HepG2 (cell line): ENCODE results near the gene TM4SF5. TPM values are rescaled to one million over a fixed set of nuclear protein-coding genes. Genes with fewer than 3 reads are reported as not detected.

Experiments used
- ATAC-seq: fragments of 200-7000 bp; cut with Tn5 transposase; 3 replicates; pipeline ENCODE4 v1.9.1; 2020; ENCODE audit warnings: mild to moderate bottlenecking, moderate library complexity
- BruUV-seq: library from RNA; stranded (reverse); fragments of 400-500 nt; replicated peaks from 2 replicates; lab custom pipeline; 2021; lab: Mats Ljungman, UMichigan
- CTCF ChIA-PET: fragments of 300-600 bp; formaldehyde crosslinking; extraction: SDS; loops from one replicate; lab custom pipeline; 2021; ENCODE audit warnings: low total read pairs, inconsistent platforms, low intra/inter-chr PET ratio; lab: Yijun Ruan, JAX
- POLR2A ChIA-PET: fragments of 350-600 bp; sonication (Branson Sonifier 250); formaldehyde crosslinking; loops from one replicate; lab custom pipeline; 2020; ENCODE audit warnings: antibody characterized with exemption, inconsistent platforms; lab: Yijun Ruan, JAX
- DNase-seq: peaks from one replicate; pipeline ENCODE4 v3.0.0-alpha.2; 2015; ENCODE audit warnings: low spot score
- FAIRE-seq: peaks from 3 replicates; lab custom pipeline; 2011; peaks lifted over from hg19 to GRCh38; lab: Jason Lieb, UNC
- H2AFZ ChIP-seq: one replicate; pipeline ENCODE4 v1.6.1; 2011; ENCODE audit warnings: low read length, inconsistent platforms
- H3K27ac ChIP-seq: fragments of 300-600 bp; 3 replicates; pipeline ENCODE4 v1.8.0; 2011; ENCODE audit warnings: mixed run types, mild to moderate bottlenecking, mixed read lengths, low read length, inconsistent platforms; ENCODE audit not compliant: insufficient read depth; ENCODE audit errors: extremely low read length
- H3K27me3 ChIP-seq, 2 experiments: fragments of 200-600 bp in 1 of 2; 2 replicates in 1 of 2; 3 replicates in 1 of 2; pipeline versions ENCODE4 v1.6.0 to v1.8.0; 2011; ENCODE audit warnings: low read length in 2 of 2, mild to moderate bottlenecking in 2 of 2, moderate library complexity in 2 of 2, inconsistent platforms in 1 of 2; ENCODE audit not compliant: insufficient read depth in 2 of 2, control insufficient read depth in 1 of 2
- H3K36me3 ChIP-seq, 2 experiments: fragments of 200-600 bp in 1 of 2; replicated peaks in 1 of 2; 2 replicates in 1 of 2; 3 replicates in 1 of 2; pipeline versions ENCODE4 v1.5.1 to v1.8.0; 2011; ENCODE audit warnings: low read length in 2 of 2, inconsistent platforms in 1 of 2; ENCODE audit not compliant: insufficient read depth in 2 of 2, control insufficient read depth in 1 of 2
- H3K4me1 ChIP-seq: 2 replicates; pipeline ENCODE4 v1.5.1; 2012; ENCODE audit warnings: low read length, inconsistent platforms; ENCODE audit not compliant: insufficient read depth
- H3K4me2 ChIP-seq: 2 replicates; pipeline ENCODE4 v1.6.0; 2011; ENCODE audit warnings: low read depth, low read length, inconsistent platforms
- H3K4me3 ChIP-seq, 3 experiments: fragments of 200-600 bp in 1 of 3; sonication (generic), shearing (Covaris generic) in 1 of 3; replicated peaks in 1 of 3; 2 replicates each; pipeline ENCODE4 v1.5.1; 2011 to 2016; ENCODE audit warnings: low read length in 3 of 3, inconsistent platforms in 2 of 3, low read depth in 2 of 3, mild to moderate bottlenecking in 2 of 3, control low read depth in 1 of 3, mixed read lengths in 1 of 3; ENCODE audit not compliant: insufficient read depth in 1 of 3
- H3K79me2 ChIP-seq: one replicate; pipeline ENCODE4 v1.6.1; 2011; ENCODE audit warnings: low read length, inconsistent platforms; ENCODE audit not compliant: insufficient read depth
- H3K9ac ChIP-seq: 2 replicates; pipeline ENCODE4 v1.6.0; 2011; ENCODE audit warnings: mild to moderate bottlenecking, low read depth, low read length, inconsistent platforms; ENCODE audit not compliant: insufficient read depth
- H3K9me3 ChIP-seq: 2 replicates; pipeline ENCODE4 v1.5.1; 2012; ENCODE audit warnings: mild to moderate bottlenecking, low read length
- H4K20me1 ChIP-seq: 2 replicates; pipeline ENCODE4 v1.6.0; 2011; ENCODE audit warnings: inconsistent platforms, mild to moderate bottlenecking, low read length, moderate library complexity; ENCODE audit not compliant: insufficient read depth
- CBX2 ChIP-seq, 2 experiments: fragments of 200-600 bp in 1 of 2; sonication (generic); formaldehyde crosslinking in 1 of 2; IDR thresholded peaks; 2 replicates each; pipeline versions ENCODE4 v1.7.0 to v1.8.1; 2018 to 2022; ENCODE audit warnings: low read depth in 2 of 2, low read length in 1 of 2, mild to moderate bottlenecking in 1 of 2, missing genetic modification reagents in 1 of 2
- CREB1 ChIP-seq, 2 experiments: fragments of 450-650 bp in 1 of 2; IDR thresholded peaks; 2 replicates each; pipeline ENCODE4 v1.6.1; 2016 to 2017; ENCODE audit warnings: control low read depth in 1 of 2, mild to moderate bottlenecking in 1 of 2, missing compliant biosample characterization in 1 of 2, missing genetic modification characterization in 1 of 2
- GZF1 ChIP-seq: sonication (generic); formaldehyde crosslinking; IDR thresholded peaks from 2 replicates; pipeline ENCODE4 v1.5.1; 2020; ENCODE audit warnings: mild to moderate bottlenecking, missing genetic modification reagents
- HNRNPLL ChIP-seq: fragments of 200-400 bp; formaldehyde crosslinking; IDR thresholded peaks from 2 replicates; pipeline ENCODE4 v1.6.1; 2017; ENCODE audit warnings: mild to moderate bottlenecking, low read depth, low read length; ENCODE audit not compliant: poor library complexity, severe bottlenecking
- MAFF ChIP-seq: IDR thresholded peaks from 2 replicates; pipeline ENCODE4 v1.6.1; 2011; ENCODE audit warnings: low read depth, low read length, improper control_type of control experiment
- MAFK ChIP-seq, 2 experiments: IDR thresholded peaks in 1 of 2; conservative IDR thresholded peaks in 1 of 2; 2 replicates each; pipeline ENCODE4 v1.6.1; 2011; ENCODE audit warnings: improper control_type of control experiment in 2 of 2, low read length in 2 of 2
- MED8 ChIP-seq: sonication (generic); formaldehyde crosslinking; IDR thresholded peaks from 2 replicates; pipeline ENCODE4 v1.8.1; 2023; ENCODE audit warnings: mild to moderate bottlenecking, missing genetic modification reagents; ENCODE audit not compliant: insufficient replicate concordance
- MXI1 ChIP-seq: IDR thresholded peaks from 3 replicates; pipeline ENCODE4 v1.6.1; 2012; ENCODE audit warnings: low read depth, low read length, inconsistent platforms, borderline replicate concordance
- TCF7 ChIP-seq: sonication (generic); IDR thresholded peaks from 2 replicates; pipeline ENCODE4 v1.6.1; 2016; ENCODE audit warnings: antibody characterized with exemption, low read depth
- TSC22D2 ChIP-seq: sonication (generic); formaldehyde crosslinking; IDR thresholded peaks from 2 replicates; pipeline ENCODE4 v1.5.1; 2020; ENCODE audit warnings: missing genetic modification reagents, mild to moderate bottlenecking, borderline replicate concordance
- ZBTB1 ChIP-seq: sonication (generic); formaldehyde crosslinking; IDR thresholded peaks from 2 replicates; pipeline ENCODE4 v1.4.0; 2020; ENCODE audit warnings: missing genetic modification reagents, borderline replicate concordance
- ZBTB37 ChIP-seq: sonication (generic); formaldehyde crosslinking; IDR thresholded peaks from 2 replicates; pipeline ENCODE4 v1.4.0; 2020; ENCODE audit warnings: mild to moderate bottlenecking, missing genetic modification reagents
- ZNF282 ChIP-seq: fragments of 450-650 bp; IDR thresholded peaks from 2 replicates; pipeline ENCODE4 v1.6.1; 2018; ENCODE audit not compliant: partially characterized antibody
- ZNF512B ChIP-seq: sonication (generic); formaldehyde crosslinking; IDR thresholded peaks from 2 replicates; pipeline ENCODE4 v1.5.1; 2020; ENCODE audit warnings: missing genetic modification reagents, mild to moderate bottlenecking, borderline replicate concordance
- ZNF580 ChIP-seq: IDR thresholded peaks from 2 replicates; pipeline ENCODE4 v1.6.1; 2016; ENCODE audit warnings: low read depth, borderline replicate concordance
- ZNF747 ChIP-seq: sonication (generic); formaldehyde crosslinking; IDR thresholded peaks from 2 replicates; pipeline ENCODE4 v1.8.1; 2023; ENCODE audit warnings: missing genetic modification reagents, mild to moderate bottlenecking, borderline replicate concordance
- WGBS: methylation state at CpG from one replicate; pipeline ENCODE4 v1.1.6; 2017; ENCODE audit warnings: low lambda C conversion rate; 5-methylcytosine and 5-hydroxymethylcytosine counted together
- in situ Hi-C: cut with HindIII; loops from 2 replicates; pipeline ENCODE4 v1.10.0; 2017; ENCODE audit warnings: low pct_unique_long_range_greater_than_20kb; ENCODE audit not compliant: extremely low pct_ligation_motif_present
- intact Hi-C: fragments of 100-400 bp; cut with micrococcal nuclease; formaldehyde crosslinking; loops from one replicate; pipeline ENCODE4 v1.10.0; 2022; ENCODE audit not compliant: unreplicated experiment
- polyA plus RNA-seq, 8 experiments: library from polyadenylated mRNA; depleted of rRNA in 3 of 8; stranded (reverse) in 7 of 8; unstranded in 1 of 8; fragments of >200 nt; fragmentation: Illumina TruSeq in 4 of 8; extraction: Trizol in 4 of 8; gene quantifications; 2 replicates each; pipeline versions ENCODE4 v1.2.1 to v1.2.3, GENCODE V29; 2011 to 2016; ENCODE audit warnings: low read depth in 4 of 8, missing spikeins in 1 of 8, mixed read lengths in 1 of 8; ENCODE audit not compliant: insufficient read depth in 1 of 8
- total RNA-seq, 5 experiments: library from RNA; depleted of rRNA; stranded (reverse); fragments of >200 nt; fragmentation: Illumina TruSeq; extraction: Trizol; gene quantifications; 2 replicates each; pipeline ENCODE4 v1.2.3, GENCODE V29; 2016; ENCODE audit warnings: low read depth in 1 of 5

The TM4SF5 gene
- total and polyA plus RNA-seq, 2 of the 13 experiments (the other 11 are each of a cell fraction or from before 2014, with no cell fraction given), result 30.1 to 126 TPM

GRCh38 chr17:4768298-4768697, 3.4 kb upstream of the TM4SF5 start (continued):
- TF ChIP-seq TCF7 (no peak), GZF1 (CRISPR knock-in tag) (no peak)

DNA sequence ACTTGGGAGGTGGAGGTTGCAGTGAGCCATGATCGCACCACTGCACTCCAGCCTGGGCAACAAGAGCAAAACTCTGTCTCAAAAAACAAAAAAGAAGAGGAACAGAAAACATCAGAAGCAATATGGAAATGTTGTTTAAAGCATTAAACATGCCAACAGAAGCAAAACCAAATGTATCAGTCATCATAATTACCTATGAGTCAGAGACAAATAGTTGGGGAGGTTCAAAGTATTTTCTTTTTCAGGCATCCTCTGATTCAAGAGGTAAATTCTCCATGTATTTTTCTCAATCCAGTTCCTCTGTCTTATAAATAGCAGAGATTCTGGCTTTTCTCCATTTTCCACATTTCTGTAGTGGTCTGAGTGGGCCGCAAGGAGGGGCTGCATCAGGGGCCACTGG, 2.1 kb upstream of the TM4SF5 start:
- Histone ChIP-seq H3K27ac (peak overlapping the region; percentile 38), H3K9ac (no peak overlapping the region), H3K4me2 (peak overlapping the region; percentile 27; the same call in 1 of the 2 replicates), H3K4me1 (peaks cover 62% of the 10 kb centered on the region), H3K9me3 (no peaks in the 10 kb centered on the region), H3K4me3 (no peak overlapping the region), H4K20me1 (no peaks in the 10 kb centered on the region; the same call in 1 of the 2 replicates), H3K36me3 (no peaks in the 10 kb centered on the region; a peak in 1 of 5 replicates), H3K27me3 (no peaks in the 10 kb centered on the region; a peak in 1 of 5 replicates), H3K79me2 (peaks cover 27% of the 10 kb centered on the region), H2AFZ (no peak overlapping the region)
- in situ Hi-C loops, result no loop called here
- DNase-seq (peak; percentile 43), FAIRE-seq (no peak), ATAC-seq (no peak)
- ChIA-PET POLR2A (interaction anchor here (1.4 to 13.3 kb wide), 2 partner anchors 19 to 38 kb away, joined by 5 to 317 read pairs; partner anchors contain the start of genes GLTPD2, MED11 and VMO1), CTCF (no interaction called here)
- no TSS peak for BruUV-seq
- intact Hi-C loops, result loop anchor here (5.0 kb wide), 1 partner anchor 37 kb away; the partner anchor contains the start of gene MED11
- WGBS, result 93% methylated on average over 2 of the region's 2 CpGs
- TF ChIP-seq ZNF580 (CRISPR knock-in tag) (no peak), MED8 (CRISPR knock-in tag) (no peak), ZNF512B (CRISPR knock-in tag) (no peak), CBX2 (IDR thresholded peaks at IDR 0.05; ENCODE audit: low read depth, low read length) (no peak), CBX2 (CRISPR knock-in tag; IDR thresholded peaks at IDR 0.05; ENCODE audit: low read depth) (no peak), CREB1 (IDR thresholded peaks at IDR 0.05) (peak; percentile 29; the same call in 1 of the 2 replicates), CREB1 (CRISPR knock-in tag; IDR thresholded peaks at IDR 0.05) (0 out of 2 replicates have a peak, but pooled peaks have one; percentile 24), MAFK (conservative IDR thresholded peaks at IDR 0.05 in 1 of 2, IDR thresholded peaks at IDR 0.05 in 1 of 2; ENCODE audit: low read length in 2 of 2) (peak; percentile 59 to 61), TSC22D2 (CRISPR knock-in tag) (no peak), HNRNPLL (no peak), MAFF (peak; percentile 70), ZNF282 (no peak), ZBTB1 (CRISPR knock-in tag) (no peak), ZBTB37 (no peak), ZNF747 (CRISPR knock-in tag) (no peak), MXI1 (no peak)
